ENCODE data around the gene SHROOM4.

DNA sequence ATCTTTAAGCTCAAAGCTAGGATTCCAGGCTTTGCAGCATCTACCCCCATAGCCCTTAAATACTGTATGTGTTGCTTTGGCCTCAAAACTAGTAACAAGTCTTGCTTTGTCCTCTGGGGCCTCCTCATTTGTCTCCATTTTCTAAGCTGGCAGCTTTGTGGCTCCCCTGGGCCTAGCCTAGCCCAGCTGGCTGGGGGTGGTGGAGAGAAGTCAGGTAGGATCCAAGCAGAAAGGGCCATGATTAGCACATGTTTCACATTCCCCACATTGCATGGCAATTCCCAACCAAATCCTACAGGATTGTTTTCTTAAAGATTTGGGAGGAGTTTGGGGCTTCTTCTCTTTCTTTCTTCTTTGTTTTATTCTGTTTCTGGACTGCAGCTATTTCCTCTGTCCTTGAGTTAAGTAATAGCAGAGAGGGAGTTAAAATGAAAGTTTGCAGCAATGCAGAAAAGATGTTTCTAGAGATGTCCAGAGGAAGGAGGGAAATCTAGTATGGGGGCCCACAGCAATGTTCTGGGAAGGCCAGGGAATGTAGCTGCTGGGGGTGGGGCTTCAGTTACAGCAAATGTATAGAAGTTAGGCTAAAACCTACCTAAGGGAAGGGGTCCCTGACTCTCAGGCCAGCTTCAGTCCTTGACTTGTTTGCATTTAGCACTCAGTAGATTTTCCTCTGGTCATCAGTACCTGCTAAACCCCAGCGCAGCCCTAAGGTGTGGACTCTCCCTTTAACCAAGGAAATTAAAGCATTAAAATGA, 92.1 kb downstream of the SHROOM4 start:
- TF ChIP-seq, protein P1, sequence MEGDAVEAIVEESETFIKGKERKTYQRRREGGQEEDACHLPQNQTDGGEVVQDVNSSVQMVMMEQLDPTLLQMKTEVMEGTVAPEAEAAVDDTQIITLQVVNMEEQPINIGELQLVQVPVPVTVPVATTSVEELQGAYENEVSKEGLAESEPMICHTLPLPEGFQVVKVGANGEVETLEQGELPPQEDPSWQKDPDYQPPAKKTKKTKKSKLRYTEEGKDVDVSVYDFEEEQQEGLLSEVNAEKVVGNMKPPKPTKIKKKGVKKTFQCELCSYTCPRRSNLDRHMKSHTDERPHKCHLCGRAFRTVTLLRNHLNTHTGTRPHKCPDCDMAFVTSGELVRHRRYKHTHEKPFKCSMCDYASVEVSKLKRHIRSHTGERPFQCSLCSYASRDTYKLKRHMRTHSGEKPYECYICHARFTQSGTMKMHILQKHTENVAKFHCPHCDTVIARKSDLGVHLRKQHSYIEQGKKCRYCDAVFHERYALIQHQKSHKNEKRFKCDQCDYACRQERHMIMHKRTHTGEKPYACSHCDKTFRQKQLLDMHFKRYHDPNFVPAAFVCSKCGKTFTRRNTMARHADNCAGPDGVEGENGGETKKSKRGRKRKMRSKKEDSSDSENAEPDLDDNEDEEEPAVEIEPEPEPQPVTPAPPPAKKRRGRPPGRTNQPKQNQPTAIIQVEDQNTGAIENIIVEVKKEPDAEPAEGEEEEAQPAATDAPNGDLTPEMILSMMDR (conservative IDR thresholded peaks at IDR 0.05): no peak
- no peak for TF ChIP-seq ZFX (IDR thresholded peaks at IDR 0.05)
